GM12864 (cell line): Measurements from ENCODE around the gene HLA-E.

Source experiments
- DNase-seq: peaks from one replicate; pipeline ENCODE4 v3.0.0-alpha.2; 2011; ENCODE audit warnings: low read depth
- H3K4me3 ChIP-seq: 2 replicates; pipeline ENCODE4 v1.5.1; 2011; ENCODE audit warnings: mild to moderate bottlenecking, low read depth, low read length, control low read depth
- TF ChIP-seq, protein P1 (sequence below): IDR thresholded peaks from 2 replicates; pipeline ENCODE4 v1.5.1; 2011; ENCODE audit warnings: low read depth, mild to moderate bottlenecking, moderate library complexity, low read length, control low read depth, inconsistent platforms; ENCODE audit errors: missing control alignments

Gene HLA-E

DNA sequence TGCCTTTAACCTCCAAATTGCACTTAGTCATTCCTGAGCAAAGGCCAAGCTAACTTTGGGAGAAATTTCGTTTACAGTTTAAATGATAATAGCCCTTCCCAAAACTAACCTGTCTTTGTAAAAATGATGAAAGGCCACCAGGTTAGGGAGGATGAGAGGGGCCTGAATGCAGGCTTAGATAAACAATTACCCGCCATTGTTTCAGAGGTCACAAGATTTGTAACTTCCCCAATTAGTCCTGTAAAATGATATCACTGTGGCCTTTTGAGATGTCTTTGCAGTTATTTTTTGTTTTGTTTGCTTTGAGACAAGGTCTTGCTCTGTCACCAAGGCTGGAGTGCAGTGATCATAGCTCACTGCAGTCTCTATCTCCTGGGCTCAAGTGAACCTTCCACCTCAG is 40.7 kb downstream of the HLA-E start:
- TF ChIP-seq, protein P1, sequence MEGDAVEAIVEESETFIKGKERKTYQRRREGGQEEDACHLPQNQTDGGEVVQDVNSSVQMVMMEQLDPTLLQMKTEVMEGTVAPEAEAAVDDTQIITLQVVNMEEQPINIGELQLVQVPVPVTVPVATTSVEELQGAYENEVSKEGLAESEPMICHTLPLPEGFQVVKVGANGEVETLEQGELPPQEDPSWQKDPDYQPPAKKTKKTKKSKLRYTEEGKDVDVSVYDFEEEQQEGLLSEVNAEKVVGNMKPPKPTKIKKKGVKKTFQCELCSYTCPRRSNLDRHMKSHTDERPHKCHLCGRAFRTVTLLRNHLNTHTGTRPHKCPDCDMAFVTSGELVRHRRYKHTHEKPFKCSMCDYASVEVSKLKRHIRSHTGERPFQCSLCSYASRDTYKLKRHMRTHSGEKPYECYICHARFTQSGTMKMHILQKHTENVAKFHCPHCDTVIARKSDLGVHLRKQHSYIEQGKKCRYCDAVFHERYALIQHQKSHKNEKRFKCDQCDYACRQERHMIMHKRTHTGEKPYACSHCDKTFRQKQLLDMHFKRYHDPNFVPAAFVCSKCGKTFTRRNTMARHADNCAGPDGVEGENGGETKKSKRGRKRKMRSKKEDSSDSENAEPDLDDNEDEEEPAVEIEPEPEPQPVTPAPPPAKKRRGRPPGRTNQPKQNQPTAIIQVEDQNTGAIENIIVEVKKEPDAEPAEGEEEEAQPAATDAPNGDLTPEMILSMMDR, result no peak

DNA sequence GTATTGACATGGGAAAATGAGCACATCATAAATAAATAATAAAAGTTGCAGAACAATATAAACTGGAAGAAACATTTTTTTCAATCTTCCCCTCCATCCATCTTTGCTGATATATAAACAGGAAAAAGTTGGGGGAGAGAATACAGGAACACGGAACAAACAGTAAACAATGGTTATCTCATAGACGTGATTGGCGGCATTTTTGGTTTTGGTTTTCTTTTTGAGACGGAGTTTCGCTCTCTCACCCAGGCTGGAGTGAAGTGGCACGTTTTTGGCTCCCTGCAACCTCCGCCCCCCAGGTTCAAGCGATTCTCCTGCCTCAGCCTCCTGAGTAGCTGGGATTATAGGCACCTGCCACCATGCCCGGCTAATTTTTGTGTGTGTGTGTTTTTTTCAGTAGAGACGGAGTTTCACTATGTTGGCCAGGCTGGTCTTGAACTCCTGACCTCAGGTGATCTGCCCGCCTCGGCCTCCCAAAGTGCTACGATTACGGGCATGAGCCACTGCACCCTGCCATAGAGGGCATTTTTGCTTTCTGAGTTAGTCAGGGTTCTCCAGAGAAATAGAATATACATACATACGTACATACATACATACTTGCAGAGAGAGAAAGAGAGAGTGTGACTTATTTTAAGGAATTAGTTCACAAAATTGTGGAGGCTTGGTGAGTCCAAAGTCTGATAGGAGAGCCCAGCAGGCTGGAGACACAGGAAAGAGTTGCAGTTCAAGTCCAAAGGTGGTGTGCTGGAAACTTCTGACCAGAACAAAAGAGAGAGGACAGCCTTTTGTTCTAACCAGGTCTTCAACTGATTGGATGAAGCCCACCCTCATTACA is 44.4 kb downstream of the HLA-E start:
- TF ChIP-seq, protein P1, result no peak
- H3K4me3 ChIP-seq, result no peak overlapping the region

More for the DNA sequence above, 40.7 kb downstream of the HLA-E start:
- no peak overlapping the region for H3K4me3 ChIP-seq
- DNase-seq, result no peak

DNA sequence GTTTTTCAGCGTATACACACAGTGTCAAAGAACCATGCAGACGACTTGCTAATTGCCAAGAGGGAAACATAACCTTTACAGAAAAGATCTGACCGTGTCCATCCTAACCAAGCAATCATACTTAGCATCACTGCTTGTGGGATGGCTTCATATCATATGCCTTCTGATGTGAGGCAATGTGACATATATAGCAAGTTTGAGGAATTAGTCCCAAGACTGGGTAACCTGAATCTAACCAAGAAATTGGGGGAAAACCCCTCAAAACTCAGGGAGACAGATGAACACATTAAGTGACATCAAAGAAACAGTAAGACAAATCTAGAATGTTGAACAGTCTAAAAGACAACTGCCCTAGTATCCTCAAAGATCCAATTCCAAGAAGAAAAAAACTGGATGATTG is 48.6 kb downstream of the HLA-E start:
- TF ChIP-seq, protein P1, result no peak
- H3K4me3 ChIP-seq, result no peak overlapping the region
- no peak for DNase-seq

More for the DNA sequence above, 44.4 kb downstream of the HLA-E start:
- DNase-seq, result no peak

DNA sequence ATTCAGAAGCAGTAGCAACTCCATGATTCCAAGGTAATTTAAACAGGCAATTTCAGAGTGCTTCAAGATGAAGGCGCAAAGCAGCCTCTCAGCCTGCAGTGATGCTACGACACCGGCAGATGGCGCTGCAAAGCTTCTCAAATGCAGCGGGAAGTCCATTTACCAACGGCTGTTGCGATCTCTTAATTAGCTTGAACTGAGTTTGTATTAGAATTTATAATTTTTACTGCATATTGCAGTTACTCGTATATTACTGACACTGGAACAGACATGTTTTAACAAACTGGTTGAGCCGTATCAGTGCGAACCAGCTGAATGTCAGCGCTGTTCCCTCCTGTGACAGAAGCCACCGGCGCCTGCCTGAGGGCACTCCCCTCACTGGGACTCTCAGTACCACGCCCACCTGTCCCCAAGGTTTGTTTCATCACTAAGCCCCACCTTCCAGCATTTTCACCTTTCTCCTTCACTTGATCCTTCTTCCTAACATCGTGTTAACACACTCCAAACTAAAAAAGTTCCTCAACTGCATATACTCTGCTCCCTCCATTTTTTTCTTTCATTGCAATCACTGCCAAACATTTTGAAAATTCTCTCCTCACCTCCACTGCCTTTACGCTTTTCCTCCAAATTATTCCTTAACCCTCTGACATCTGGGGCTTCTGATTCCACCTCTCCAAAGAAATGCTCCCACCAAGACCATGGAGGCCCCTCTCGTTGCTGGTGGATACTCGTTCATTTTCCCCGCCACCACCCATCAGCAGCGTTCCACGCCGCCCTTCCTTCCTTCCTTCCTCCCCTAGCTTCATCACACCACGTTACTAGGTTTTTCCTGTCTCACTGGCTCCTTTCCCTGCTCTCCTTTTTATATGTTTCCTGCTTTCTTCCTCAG is 52.5 kb downstream of the HLA-E start:
- H3K4me3 ChIP-seq, result peak overlapping the region; percentile 36

DNA sequence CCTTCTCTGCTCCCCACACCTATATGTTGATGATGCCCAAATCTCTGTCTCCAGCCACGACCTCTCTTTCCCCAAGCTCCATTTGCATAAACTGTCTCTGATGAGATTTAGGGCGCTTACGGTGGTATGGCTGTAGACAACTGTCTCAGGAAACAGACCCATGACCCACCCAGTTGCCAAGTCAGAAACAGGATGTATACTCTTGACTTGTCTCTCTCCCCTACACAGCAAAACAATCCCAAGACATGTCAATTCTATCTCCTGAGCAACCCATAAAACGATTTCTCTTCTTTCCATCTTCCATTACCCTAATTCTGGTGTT is 53.1 kb downstream of the HLA-E start:
- no peak for DNase-seq
- no peak overlapping the region for H3K4me3 ChIP-seq
- TF ChIP-seq, protein P1, result no peak

More for the DNA sequence above, 52.5 kb downstream of the HLA-E start:
- peak; percentile 70 for DNase-seq
- TF ChIP-seq, protein P1, result peak; percentile 99

DNA sequence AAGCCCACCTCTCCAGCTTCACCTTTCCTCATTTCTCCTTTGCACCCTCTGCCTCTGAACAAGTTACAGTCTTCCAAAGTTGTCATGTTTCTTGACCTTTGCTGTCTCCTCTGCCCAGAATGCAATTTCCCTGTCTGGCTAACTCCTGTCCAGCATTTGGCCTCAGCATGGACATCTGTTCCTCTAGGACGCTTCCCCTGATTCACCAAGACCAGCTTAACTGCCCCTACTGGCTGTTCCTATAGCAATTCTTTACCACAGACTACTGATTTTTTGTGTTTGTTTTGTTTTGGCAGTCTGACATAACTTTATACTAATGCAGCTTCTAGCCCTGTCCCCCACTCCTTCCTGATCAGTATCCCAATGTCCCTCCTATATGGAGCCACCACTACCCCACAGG is 53.6 kb downstream of the HLA-E start:
- TF ChIP-seq, protein P1, result no peak
- no peak overlapping the region for H3K4me3 ChIP-seq
- no peak for DNase-seq
